ENCODE data around the gene UFSP2.

The UFSP2 gene

GRCh38 chr4:185426960-185427688 lies 1.4 kb upstream of the UFSP2 start:
- no peak for DNase-seq

DNA sequence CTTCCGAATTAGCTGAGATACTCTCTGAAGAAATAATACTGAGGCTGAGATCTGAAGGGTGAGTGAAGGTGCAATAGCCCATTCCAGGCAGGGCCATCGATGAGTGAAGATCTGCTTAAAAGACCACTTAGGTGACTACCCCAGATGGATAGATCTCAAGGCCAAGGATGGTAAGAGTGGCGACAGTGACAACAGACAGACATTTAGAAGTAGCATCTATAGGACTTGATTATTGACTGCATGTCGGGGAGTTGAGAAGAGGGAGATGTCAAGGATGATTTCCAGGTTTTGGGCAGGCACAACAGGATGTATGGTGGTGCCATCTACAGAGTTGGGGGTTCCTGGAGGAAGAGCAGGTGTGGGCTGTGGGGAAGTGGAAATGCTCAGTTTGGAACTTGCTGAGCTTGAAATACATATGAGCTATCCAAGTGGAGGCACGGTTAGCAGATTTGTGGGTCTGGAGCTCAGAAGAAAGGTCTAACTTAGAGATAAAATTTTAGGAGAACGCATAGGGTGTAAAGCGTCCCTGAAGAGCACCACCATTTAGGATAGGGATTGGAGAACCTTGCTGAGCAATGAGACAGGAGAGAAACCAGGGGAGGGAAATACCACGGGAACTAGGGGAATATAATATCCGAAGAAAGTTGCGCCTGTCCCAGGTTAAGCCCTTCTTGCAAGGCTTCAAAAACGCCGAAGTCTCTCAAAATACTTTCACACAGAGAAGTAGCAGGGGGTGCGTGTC lies 688 bp downstream of the UFSP2 start:
- DNase-seq: no peak

DNA sequence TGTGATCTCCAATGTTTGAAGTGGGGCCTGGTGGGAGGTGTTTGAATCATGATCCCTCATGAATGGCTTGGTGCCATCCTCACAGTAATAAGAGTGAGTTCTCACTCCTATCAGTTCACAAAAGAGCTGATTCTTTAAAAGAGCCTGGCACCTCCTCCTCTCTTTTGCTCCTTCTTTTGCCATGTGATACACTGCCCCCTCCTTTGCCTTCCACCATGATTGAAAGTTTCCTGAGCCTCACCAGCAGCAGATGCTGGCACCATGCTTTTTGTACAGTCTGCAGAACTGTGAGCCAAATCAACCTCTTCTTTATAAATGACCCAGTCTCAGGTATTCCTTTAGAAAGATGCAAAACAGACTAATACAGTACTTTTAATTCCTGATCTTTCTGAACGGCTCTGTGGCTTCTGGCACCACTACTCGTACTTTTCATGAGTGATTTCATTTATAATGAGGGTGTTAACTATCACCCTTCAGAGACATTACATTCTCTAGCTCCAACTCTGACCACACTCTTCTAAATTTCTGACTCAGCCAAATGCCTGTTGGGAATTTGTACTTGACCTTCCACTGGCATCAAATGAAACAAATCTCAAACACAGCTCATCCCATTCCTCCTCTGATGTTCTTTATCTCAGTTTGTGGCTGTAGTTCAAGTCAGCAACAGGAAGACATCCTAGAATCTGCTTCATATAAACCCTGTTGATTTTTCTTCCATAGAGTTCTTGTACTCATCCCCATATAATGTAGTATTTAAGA lies 4.2 kb downstream of the UFSP2 start:
- no peak for DNase-seq

DNA sequence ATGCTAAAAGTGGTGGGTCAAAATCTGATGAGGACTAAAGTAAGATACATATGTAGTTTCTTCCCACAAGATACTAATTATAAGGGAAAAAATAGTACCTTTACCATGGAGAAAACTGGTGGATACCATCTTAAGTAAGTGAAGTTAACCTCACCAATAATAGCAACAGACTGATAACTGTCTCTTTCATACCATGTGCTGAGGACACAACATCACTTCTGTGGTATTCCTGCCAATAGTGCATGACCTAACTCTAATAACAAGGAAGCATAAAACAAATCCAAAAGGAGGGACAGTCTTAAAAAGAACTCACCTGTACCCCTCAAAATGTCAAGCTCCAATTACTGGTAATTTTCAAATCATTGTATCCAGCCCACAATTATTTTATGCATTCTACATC lies 8.8 kb downstream of the UFSP2 start:
- no peak for DNase-seq

- no peak for DNase-seq
These were observed 13.4 kb downstream of the UFSP2 start for GRCh38 chr4:185412412-185412811.

- DNase-seq: no peak
These were observed 13.9 kb downstream of the UFSP2 start for GRCh38 chr4:185411849-185412248.

DNA sequence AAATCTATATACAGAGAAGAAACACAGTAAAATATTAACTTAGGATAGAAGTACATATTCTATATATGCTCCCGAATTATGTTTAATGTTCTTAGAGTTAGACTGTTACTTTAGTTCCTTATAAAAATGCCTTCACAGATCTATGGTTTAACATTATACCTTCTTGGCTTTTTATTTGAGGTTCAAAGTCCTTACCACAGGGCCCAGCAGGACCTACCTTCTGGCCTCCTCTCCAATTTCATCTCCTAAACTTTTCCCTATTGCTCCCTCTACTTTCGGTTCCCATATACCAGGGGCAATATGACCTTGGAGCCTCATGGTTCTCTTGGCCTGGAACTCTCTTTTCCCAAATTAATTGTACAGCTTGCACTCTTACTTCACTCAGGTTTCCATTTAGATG lies 17.3 kb downstream of the UFSP2 start:
- DNase-seq: no peak

DNA sequence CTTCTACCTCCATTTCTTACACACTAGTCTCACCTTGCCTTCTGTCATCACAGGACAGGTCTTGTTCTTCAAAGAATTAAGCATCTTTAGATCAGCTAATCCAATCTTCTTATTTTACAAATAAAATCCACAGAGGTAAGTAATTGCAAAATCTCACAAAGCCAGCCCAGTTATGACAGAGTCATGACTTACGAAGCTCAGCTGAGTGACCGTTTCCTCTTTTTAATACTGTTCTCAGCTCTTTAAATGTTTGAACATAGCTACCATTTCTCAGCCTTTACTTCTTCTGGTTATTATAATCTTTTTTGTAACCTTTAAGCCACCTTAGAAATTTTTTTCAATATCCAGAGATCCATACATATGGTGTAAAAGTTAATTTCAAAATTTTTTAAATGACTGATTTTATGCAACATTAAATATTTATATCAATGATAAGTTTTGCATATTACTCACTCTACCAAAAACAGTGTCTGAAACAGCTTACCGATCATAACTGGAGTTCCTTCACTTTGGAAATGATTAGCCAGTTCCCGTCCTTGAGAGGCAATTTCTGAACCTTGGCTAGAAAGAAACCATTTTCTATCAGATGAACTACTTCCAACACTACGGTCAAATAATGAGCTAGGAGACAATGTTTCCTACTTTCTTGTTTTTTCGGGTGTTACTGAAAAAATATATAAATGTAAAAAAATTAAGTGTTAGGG lies 20.3 kb downstream of the UFSP2 start:
- no peak for DNase-seq

GRCh38 chr4:185404031-185404430 lies 21.7 kb downstream of the UFSP2 start:
- DNase-seq: no peak

DNA sequence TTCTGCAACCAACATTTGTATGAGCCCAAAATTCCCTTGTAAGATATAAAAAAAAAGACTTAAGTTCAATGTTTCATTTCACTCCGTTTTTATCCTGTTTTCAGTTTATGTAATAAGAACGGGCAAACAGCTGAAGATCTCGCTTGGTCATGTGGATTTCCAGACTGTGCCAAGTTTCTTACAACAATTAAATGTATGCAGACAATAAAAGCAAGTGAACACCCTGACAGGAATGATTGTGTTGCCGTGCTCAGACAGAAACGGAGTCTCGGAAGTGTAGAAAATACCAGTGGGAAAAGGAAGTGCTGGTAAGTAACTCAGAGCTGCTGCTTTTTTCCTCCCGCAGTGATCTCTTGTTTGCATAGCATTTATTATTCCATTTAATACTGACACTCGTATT lies 26.3 kb downstream of the UFSP2 start:
- DNase-seq: no peak

DNA sequence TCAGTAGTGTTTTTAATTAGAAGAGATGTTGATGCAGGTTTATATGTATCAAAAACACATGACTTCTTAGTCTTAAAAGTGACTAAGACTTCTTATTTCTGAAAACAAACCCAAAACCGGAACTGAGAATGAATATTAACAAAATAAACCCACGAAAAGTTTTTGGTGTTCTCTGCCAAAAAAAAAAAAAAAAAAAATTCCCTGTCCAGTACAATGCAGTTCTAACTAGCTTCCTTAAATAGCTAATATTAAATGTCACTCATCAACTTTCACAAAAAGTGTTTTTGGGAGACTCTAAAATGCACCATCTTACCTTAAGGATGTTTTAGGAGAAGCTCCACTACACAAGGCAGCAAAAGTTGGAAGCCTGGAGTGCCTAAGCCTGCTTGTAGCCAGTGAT lies 27.1 kb downstream of the UFSP2 start:
- DNase-seq: no peak

GRCh38 chr4:185396724-185397385 lies 28.9 kb downstream of the UFSP2 start, which contains the start of gene ANKRD37:
ANKRD37 (plus strand) TSS chr4:185396841; CDS start chr4:185396924, 83 bp downstream.
- DNase-seq: peak; percentile 66

- peak; percentile 99 for DNase-seq
These were observed 29.6 kb downstream of the UFSP2 start for GRCh38 chr4:185395956-185396723.

GRCh38 chr4:185395238-185395955 lies 30.4 kb downstream of the UFSP2 start, which contains the start of gene LRP2BP:
LRP2BP (minus strand) TSS chr4:185395924; CDS start chr4:185378186, 17,738 bp downstream.
- DNase-seq: no peak

DNA sequence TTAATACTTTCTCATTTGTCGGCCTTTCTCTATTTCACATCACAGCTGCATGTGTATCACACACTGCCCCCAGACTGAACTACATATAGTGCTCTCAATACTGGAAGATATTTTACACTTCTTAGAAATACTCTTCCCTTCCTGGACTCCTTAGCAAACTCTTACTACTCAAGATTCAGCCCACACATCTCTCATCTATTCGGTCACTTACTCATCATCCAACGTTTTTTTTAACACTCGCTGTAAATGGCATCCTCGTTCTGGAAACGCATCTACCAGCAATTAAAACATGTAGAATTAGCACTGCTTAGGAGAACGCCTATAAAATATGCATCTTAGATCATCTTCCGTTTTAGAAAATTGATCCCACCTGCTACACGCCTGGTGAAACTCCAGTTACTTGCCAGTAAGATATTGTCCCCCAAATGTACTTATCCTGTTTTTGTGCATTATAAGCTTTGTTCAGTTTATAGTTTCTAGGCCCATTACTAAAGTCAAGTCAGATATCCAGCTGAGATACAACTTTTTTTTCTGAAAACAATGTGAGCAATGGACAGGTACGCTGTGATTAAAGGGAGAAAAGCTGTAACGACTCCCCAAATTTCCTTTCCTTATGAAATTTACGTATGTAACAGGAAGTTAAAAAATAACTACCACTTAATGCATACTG lies 31.1 kb downstream of the UFSP2 start:
- no peak for DNase-seq

GRCh38 chr4:185392156-185392555 lies 33.6 kb downstream of the UFSP2 start:
- no peak for DNase-seq

DNA sequence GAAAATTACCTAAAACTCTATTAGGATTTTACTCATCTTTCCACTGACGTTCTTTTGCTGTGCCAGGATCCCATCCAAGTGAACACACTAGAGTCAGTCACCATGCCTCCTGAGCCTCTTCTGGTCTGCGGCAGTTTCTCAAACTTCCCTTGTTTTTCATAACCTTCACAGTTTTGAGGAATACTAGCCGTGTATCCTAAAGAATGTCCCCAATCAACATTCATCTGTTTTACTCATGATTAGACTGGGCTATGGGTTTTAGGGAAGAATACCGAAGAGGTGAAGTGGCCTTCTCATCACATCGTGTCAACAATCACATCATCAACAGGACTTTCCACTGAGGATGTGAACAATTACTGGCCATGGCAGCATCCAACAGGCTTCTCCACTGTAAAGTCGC lies 34.8 kb downstream of the UFSP2 start:
- DNase-seq: no peak

DNA sequence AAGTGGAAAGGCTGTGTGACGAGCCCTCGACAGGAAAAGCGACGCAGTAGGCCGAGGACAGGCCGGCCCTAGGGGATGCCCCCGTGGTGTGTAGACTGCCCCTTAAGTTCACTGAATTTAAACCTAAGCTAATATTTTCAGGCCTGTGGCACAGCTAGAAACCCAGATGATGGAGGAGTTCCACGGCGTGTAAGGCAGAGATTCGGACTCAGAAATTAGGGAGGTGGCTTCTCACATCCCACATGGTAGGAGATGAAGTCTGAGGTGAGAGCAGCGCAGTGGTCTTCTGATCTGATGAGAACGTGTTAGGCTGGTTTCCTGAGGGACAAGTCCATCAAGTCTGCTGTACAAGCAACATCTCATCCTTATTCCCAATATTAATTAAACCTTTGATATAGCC lies 37.8 kb downstream of the UFSP2 start:
- DNase-seq: no peak

GRCh38 chr4:185384930-185385331 lies 40.8 kb downstream of the UFSP2 start:
- DNase-seq: no peak

DNA sequence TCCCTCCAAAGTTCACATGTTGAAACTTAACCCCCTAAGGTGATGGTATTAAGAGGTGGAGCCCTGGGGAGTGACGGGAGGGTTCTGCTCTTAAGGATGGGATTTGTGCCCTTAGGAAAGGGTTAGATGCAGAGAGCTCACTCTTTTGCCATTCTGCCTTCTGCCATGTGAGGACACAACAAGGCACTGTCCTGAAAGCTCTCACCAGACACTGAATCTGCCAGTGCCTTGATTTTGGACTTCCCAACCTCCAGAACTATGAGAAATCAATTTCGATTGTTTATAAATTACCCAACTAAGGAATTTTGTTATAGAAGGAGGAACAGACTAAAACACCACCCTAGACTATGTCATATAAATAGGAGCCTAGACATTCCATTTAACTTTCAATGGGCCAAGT lies 41.7 kb downstream of the UFSP2 start:
- no peak for DNase-seq
